Astrocyte (in vitro differentiated cells and primary cell): Measurements from ENCODE around the gene GPR162.

ENCODE experiments used
- CTCF ChIP-seq: IDR thresholded peaks from 2 replicates; pipeline ENCODE4 v1.5.1; 2011; ENCODE audit warnings: low read depth, mild to moderate bottlenecking, inconsistent platforms, low read length, moderate library complexity; ENCODE audit not compliant: insufficient read depth
- EZH2 ChIP-seq: IDR thresholded peaks from 2 replicates; pipeline ENCODE4 v1.6.1; 2012; ENCODE audit warnings: mild to moderate bottlenecking, low read length, inconsistent platforms; ENCODE audit not compliant: insufficient read depth

GRCh38 chr12:6867413-6868210, 46.0 kb downstream of the GPR162 start, which contains the start of gene TPI1:
- TF ChIP-seq CTCF (no peak), EZH2 (no peak)
